Common myeloid progenitor, CD34-positive (primary cell): Measurements from ENCODE around the gene FRMD4B.

Source experiments
- CTCF ChIA-PET: fragments of 350-600 bp; sonication (Branson Sonifier 250); formaldehyde crosslinking; loops from one replicate; lab custom pipeline; 2021; ENCODE audit warnings: antibody characterized with exemption; lab: Charles Lee
- POLR2A ChIA-PET: fragments of 350-600 bp; sonication (Branson Sonifier 250); formaldehyde crosslinking; loops from one replicate; lab custom pipeline; 2021; ENCODE audit warnings: antibody characterized with exemption; lab: Charles Lee
- DNase-seq, 3 donors: peaks; one replicate each; pipeline versions ENCODE4 v3.0.0 to v3.0.0-alpha.2; 2013
- H3K27ac ChIP-seq, 2 experiments: 1 replicate in 1 of 2; 2 replicates in 1 of 2; pipeline ENCODE4 v1.7.0; 2013; ENCODE audit warnings: inconsistent platforms in 2 of 2, low read length in 2 of 2, mild to moderate bottlenecking in 2 of 2, low read depth in 1 of 2, moderate library complexity in 1 of 2; ENCODE audit not compliant: severe bottlenecking in 2 of 2, insufficient read depth in 1 of 2, poor library complexity in 1 of 2
- H3K27me3 ChIP-seq, 5 experiments: replicated peaks in 2 of 5; 1 replicate in 3 of 5; 2 replicates in 2 of 5; pipeline versions ENCODE4 v1.6.1 to v1.7.0; 2013; ENCODE audit warnings: low read length in 4 of 5, mild to moderate bottlenecking in 2 of 5, moderate library complexity in 2 of 5, inconsistent platforms in 1 of 5; ENCODE audit not compliant: insufficient read depth in 5 of 5, control insufficient read depth in 4 of 5
- H3K36me3 ChIP-seq, 4 experiments: 1 replicate in 2 of 4; 2 replicates in 2 of 4; pipeline versions ENCODE4 v1.6.1 to v1.7.0; 2013; ENCODE audit warnings: low read length in 3 of 4, control low read depth in 1 of 4, mild to moderate bottlenecking in 1 of 4; ENCODE audit not compliant: control insufficient read depth in 4 of 4, insufficient read depth in 4 of 4
- H3K4me1 ChIP-seq, 4 experiments: 1 replicate in 3 of 4; 2 replicates in 1 of 4; pipeline versions ENCODE4 v1.6.1 to v1.7.1; 2013; ENCODE audit warnings: low read length in 3 of 4, mild to moderate bottlenecking in 3 of 4, control low read depth in 1 of 4, inconsistent platforms in 1 of 4, moderate library complexity in 1 of 4; ENCODE audit not compliant: control insufficient read depth in 4 of 4, insufficient read depth in 4 of 4; ENCODE audit errors: control extremely low read depth in 1 of 4
- H3K4me3 ChIP-seq, 7 experiments: 1 replicate in 4 of 7; 2 replicates in 3 of 7; pipeline versions ENCODE4 v1.5.1 to v1.7.0; 2013; ENCODE audit warnings: mild to moderate bottlenecking in 7 of 7, low read length in 6 of 7, moderate library complexity in 6 of 7, inconsistent platforms in 2 of 7, low read depth in 2 of 7, control low read depth in 1 of 7; ENCODE audit not compliant: insufficient read depth in 4 of 7, control insufficient read depth in 1 of 7; ENCODE audit errors: extremely low read depth in 1 of 7
- H3K9me3 ChIP-seq, 5 experiments: 1 replicate in 4 of 5; 2 replicates in 1 of 5; pipeline versions ENCODE4 v1.6.1 to v1.7.1; 2013; ENCODE audit warnings: low read length in 4 of 5, mild to moderate bottlenecking in 2 of 5, inconsistent platforms in 1 of 5, low read depth in 1 of 5, moderate library complexity in 1 of 5; ENCODE audit not compliant: control insufficient read depth in 4 of 5, insufficient read depth in 2 of 5; ENCODE audit errors: control extremely low read depth in 1 of 5
- WGBS: methylation state at CpG from one replicate; pipeline ENCODE4 v1.1.5; 2013; ENCODE audit not compliant: insufficient coverage; 5-methylcytosine and 5-hydroxymethylcytosine counted together

Gene FRMD4B

GRCh38 chr3:69162308-69162980 is 223.4 kb downstream of the FRMD4B start:
- ChIA-PET POLR2A (no interaction called here), CTCF (interaction anchor here (0.7 to 9.4 kb wide), 25 partner anchors 8 to 510 kb away, joined by 3 to 98 read pairs (median 4); partner anchors contain the start of gene ARL6IP5)
- H3K4me1 ChIP-seq, result no peaks in the 10 kb centered on the region
- no peaks in the 10 kb centered on the region for H3K9me3 ChIP-seq
- peaks cover 0 to under 1% (median 0%) of the 10 kb centered on the region in 4 experiments for H3K36me3 ChIP-seq
- H3K27me3 ChIP-seq, result no peaks in the 10 kb centered on the region
- DNase-seq, result peak in 2 of 3 donors; percentile 6 to 11
- whole genome bisulfite sequencing, result 94% methylated on average over 2 of the region's 2 CpGs
- no peak overlapping the region for H3K4me3 ChIP-seq
- H3K27ac ChIP-seq, result no peak overlapping the region

GRCh38 chr3:69161587-69162307 is 224.1 kb downstream of the FRMD4B start:
- WGBS, result 40% methylated on average over 3 of the region's 5 CpGs
- POLR2A ChIA-PET, result no interaction called here
- CTCF ChIA-PET, result interaction anchor here (0.6 to 9.4 kb wide), 35 partner anchors 9 to 510 kb away, joined by 3 to 98 read pairs (median 4); partner anchors contain the start of gene ARL6IP5
- H3K4me1 ChIP-seq, result no peaks in the 10 kb centered on the region
- H3K27ac ChIP-seq, result no peak overlapping the region
- peak; percentile 49 to 73 (median 65) for DNase-seq
- no peaks in the 10 kb centered on the region for H3K36me3 ChIP-seq
- no peaks in the 10 kb centered on the region for H3K9me3 ChIP-seq
- no peaks in the 10 kb centered on the region for H3K27me3 ChIP-seq
- H3K4me3 ChIP-seq, result no peak overlapping the region

DNA sequence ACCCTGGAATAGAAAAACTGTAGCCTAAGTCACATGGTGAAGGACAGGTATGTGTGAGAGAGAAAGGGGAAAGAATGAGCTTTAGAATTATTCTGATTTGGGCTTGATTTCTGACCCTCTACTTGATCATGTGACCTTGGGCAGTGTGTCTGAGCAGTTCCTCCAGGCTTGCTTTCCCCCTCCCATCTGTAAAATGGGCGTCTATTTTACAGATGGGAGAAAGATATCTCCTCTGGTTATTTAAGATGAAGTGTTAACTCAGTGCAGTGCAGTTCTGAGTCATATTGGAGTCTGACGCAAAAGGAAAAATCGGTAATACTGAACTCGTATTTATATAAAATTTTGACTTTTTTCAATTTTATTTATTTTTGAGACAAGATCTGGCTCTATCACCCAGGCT is 225.4 kb downstream of the FRMD4B start:
- H3K4me1 ChIP-seq, result no peaks in the 10 kb centered on the region
- no peak overlapping the region for H3K4me3 ChIP-seq
- WGBS, result no CpG with 5 or more reads among the region's 4 CpGs
- H3K9me3 ChIP-seq, result no peaks in the 10 kb centered on the region
- H3K27me3 ChIP-seq, result no peaks in the 10 kb centered on the region
- POLR2A ChIA-PET, result interaction anchor here (0.6 kb wide), 1 partner anchor 163 kb away, joined by 3 read pairs; no protein-coding TSS in a partner anchor
- no peak overlapping the region for H3K27ac ChIP-seq
- DNase-seq, result no peak
- CTCF ChIA-PET, result interaction anchor here (0.7 to 9.4 kb wide), 16 partner anchors 12 to 512 kb away, joined by 3 to 98 read pairs (median 5); no protein-coding TSS in a partner anchor
- no peaks in the 10 kb centered on the region for H3K36me3 ChIP-seq

GRCh38 chr3:69160107-69160506 is 225.8 kb downstream of the FRMD4B start:
- WGBS, result no CpG with 5 or more reads among the region's 2 CpGs
- Histone ChIP-seq H3K27ac (no peak overlapping the region), H3K27me3 (no peaks in the 10 kb centered on the region), H3K4me1 (no peaks in the 10 kb centered on the region), H3K4me3 (no peak overlapping the region), H3K36me3 (no peaks in the 10 kb centered on the region), H3K9me3 (no peaks in the 10 kb centered on the region)
- POLR2A ChIA-PET, result interaction anchor here (0.6 kb wide), 1 partner anchor 164 kb away, joined by 3 read pairs; no protein-coding TSS in a partner anchor
- CTCF ChIA-PET, result interaction anchor here (0.7 to 9.4 kb wide), 11 partner anchors 10 to 512 kb away, joined by 3 to 98 read pairs (median 5); no protein-coding TSS in a partner anchor
- no peak for DNase-seq

DNA sequence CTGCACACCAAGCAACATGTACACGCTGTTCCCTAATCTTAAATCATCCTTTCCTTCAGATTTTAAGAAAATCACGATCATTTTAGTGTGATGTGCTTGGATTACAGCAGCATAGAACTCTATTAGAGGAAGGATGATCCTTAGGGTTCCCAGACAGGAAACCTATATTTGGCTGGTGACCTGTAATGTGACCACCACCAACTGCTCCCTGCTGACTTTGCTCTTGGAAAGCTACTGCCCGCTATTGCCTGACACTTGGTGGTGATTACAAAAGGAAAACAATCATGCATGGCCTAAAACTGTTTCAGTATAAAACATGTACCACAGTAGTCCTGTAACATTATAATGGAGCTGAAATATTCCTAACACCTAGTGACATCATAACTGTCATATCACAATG is 236.3 kb downstream of the FRMD4B start:
- Histone ChIP-seq H3K9me3 (no peaks in the 10 kb centered on the region), H3K27ac (no peak overlapping the region), H3K4me1 (peaks cover 0 to 10% (median 3%) of the 10 kb centered on the region in 4 experiments), H3K36me3 (no peaks in the 10 kb centered on the region), H3K27me3 (no peaks in the 10 kb centered on the region), H3K4me3 (no peak overlapping the region)
- no peak for DNase-seq
- POLR2A ChIA-PET, result no interaction called here
- 100% methylated on average over 1 of the region's 3 CpGs for WGBS
- CTCF ChIA-PET, result no interaction called here

DNA sequence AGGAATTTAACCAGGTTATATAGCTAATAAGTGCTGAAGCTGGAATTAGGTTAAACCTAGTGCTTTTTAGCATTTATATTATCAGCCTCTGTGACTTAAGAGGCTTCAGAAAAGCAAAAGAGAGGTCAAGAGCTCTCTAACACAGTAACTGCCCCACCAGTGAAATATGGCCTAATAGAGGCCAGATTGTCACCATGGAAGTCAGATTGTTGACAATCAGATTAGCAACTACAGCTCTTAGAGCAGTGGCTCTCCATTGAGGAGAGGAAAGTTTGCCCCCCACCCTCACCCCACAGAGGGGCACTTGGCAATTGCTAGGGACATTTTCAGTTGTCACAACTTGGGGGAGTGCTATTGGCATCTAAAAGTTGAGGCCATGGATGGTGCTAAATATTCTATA is 240.2 kb downstream of the FRMD4B start:
- Histone ChIP-seq H3K4me3 (no peak overlapping the region), H3K27me3 (no peaks in the 10 kb centered on the region), H3K36me3 (no peaks in the 10 kb centered on the region), H3K4me1 (peaks cover 0 to 13% (median 3%) of the 10 kb centered on the region in 4 experiments), H3K9me3 (no peaks in the 10 kb centered on the region), H3K27ac (no peak overlapping the region)
- ChIA-PET POLR2A (no interaction called here), CTCF (interaction anchor here (0.7 to 1.5 kb wide), 6 partner anchors 12 to 36 kb away, joined by 4 to 9 read pairs (median 5); partner anchors contain the start of gene LMOD3)
- no peak for DNase-seq
